HG03103 (cell line): ENCODE data around the gene RNF213.

ENCODE experiments used
- ATAC-seq: cut with Tn5 transposase; IDR thresholded peaks from one replicate; pipeline ENCODE4 v1.9.1; 2021; ENCODE audit warnings: low read depth; ENCODE audit not compliant: unreplicated experiment

Gene RNF213

GRCh38 chr17:80426671-80427326 is 166.1 kb downstream of the RNF213 start:
- ATAC-seq, result no peak

GRCh38 chr17:80427366-80428282 is 167.0 kb downstream of the RNF213 start:
- no peak for ATAC-seq

GRCh38 chr17:80428363-80428762 is 167.7 kb downstream of the RNF213 start:
- no peak for ATAC-seq

GRCh38 chr17:80428796-80429195 is 168.1 kb downstream of the RNF213 start:
- ATAC-seq, result no peak

GRCh38 chr17:80429356-80430275 is 169.0 kb downstream of the RNF213 start:
- no peak for ATAC-seq

GRCh38 chr17:80430446-80431245 is 170.0 kb downstream of the RNF213 start:
- no peak for ATAC-seq

GRCh38 chr17:80431246-80432195 is 170.9 kb downstream of the RNF213 start:
- ATAC-seq, result no peak

- no peak for ATAC-seq
Observed at GRCh38 chr17:80432350-80432955, 171.8 kb downstream of the RNF213 start.

GRCh38 chr17:80432961-80433550 is 172.4 kb downstream of the RNF213 start:
- no peak for ATAC-seq

- no peak for ATAC-seq
Observed at GRCh38 chr17:80433916-80434666, 173.4 kb downstream of the RNF213 start.

GRCh38 chr17:80437532-80437931 is 176.9 kb downstream of the RNF213 start:
- ATAC-seq, result no peak

GRCh38 chr17:80438806-80439205 is 178.2 kb downstream of the RNF213 start:
- ATAC-seq, result no peak

GRCh38 chr17:80439499-80439898 is 178.8 kb downstream of the RNF213 start:
- ATAC-seq, result no peak

GRCh38 chr17:80441133-80441578 is 180.5 kb downstream of the RNF213 start:
- no peak for ATAC-seq

GRCh38 chr17:80441598-80442322 is 181.1 kb downstream of the RNF213 start:
- no peak for ATAC-seq

- no peak for ATAC-seq
Observed at GRCh38 chr17:80442323-80442659, 181.6 kb downstream of the RNF213 start.

- ATAC-seq, result no peak
Observed at GRCh38 chr17:80442764-80443163, 182.1 kb downstream of the RNF213 start.
